ENCODE results near the gene ZNF621.

DNA sequence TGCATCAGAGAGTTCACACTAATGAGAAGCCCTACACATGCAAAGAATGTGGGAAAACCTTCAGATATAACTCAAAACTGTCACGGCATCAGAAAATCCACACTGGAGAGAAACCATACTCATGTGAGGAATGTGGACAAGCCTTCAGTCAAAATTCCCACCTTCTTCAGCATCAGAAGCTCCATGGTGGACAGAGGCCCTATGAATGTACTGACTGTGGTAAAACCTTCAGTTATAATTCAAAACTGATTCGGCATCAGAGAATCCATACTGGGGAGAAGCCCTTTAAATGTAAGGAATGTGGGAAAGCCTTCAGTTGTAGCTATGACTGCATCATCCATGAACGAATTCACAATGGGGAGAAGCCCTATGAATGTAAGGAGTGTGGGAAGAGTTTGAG, 37.6 kb upstream of the ZNF621 start:
- TF ChIP-seq L3MBTL2 (conservative IDR thresholded peaks at IDR 0.05) = no peak
- TF ChIP-seq HDGF (IDR thresholded peaks at IDR 0.05; ENCODE audit: borderline replicate concordance) = no peak
- no peak for TF ChIP-seq ARNT (IDR thresholded peaks at IDR 0.05)

All from HEK293T (cell line).